Fibroblast of lung (primary cell): ENCODE results near the gene ARMC2. TPM values are rescaled to one million over a fixed set of nuclear protein-coding genes. Genes with fewer than 3 reads are reported as not detected.

ENCODE experiments used
- DNase-seq, 2 donors: peaks; one replicate each; pipeline versions ENCODE4 v3.0.0 to v3.0.0-alpha.2; 2010; ENCODE audit warnings: low read depth in 2 of 2
- H2AFZ ChIP-seq: 2 replicates; pipeline ENCODE4 v1.5.1; 2012; ENCODE audit warnings: low read length, control low read depth, inconsistent platforms
- H3K27ac ChIP-seq: 2 replicates; pipeline ENCODE4 v1.5.1; 2011; ENCODE audit warnings: low read length, control low read depth; ENCODE audit not compliant: insufficient read depth
- H3K27me3 ChIP-seq: 2 replicates; pipeline ENCODE4 v1.5.1; 2011; ENCODE audit warnings: mild to moderate bottlenecking, low read length; ENCODE audit not compliant: control insufficient read depth, insufficient read depth
- H3K36me3 ChIP-seq: 2 replicates; pipeline ENCODE4 v1.5.1; 2011; ENCODE audit warnings: low read length; ENCODE audit not compliant: control insufficient read depth, insufficient read depth
- H3K4me1 ChIP-seq: 2 replicates; pipeline ENCODE4 v1.5.1; 2011; ENCODE audit warnings: low read length; ENCODE audit not compliant: control insufficient read depth, insufficient read depth; ENCODE audit errors: extremely low read depth
- H3K4me2 ChIP-seq: 2 replicates; pipeline ENCODE4 v1.5.1; 2011; ENCODE audit warnings: low read length, control low read depth; ENCODE audit not compliant: insufficient read depth; ENCODE audit errors: extremely low read depth
- H3K4me3 ChIP-seq, 4 experiments: fragments of 200-600 bp in 1 of 4; sonication (generic) in 1 of 4; replicated peaks in 1 of 4; 2 replicates each; pipeline ENCODE4 v1.5.1; 2011 to 2016; ENCODE audit warnings: low read length in 4 of 4, low read depth in 3 of 4, mild to moderate bottlenecking in 3 of 4, control low read depth in 2 of 4, inconsistent platforms in 1 of 4, mixed read lengths in 1 of 4; ENCODE audit not compliant: insufficient read depth in 1 of 4; ENCODE audit errors: control extremely low read depth in 1 of 4
- H3K79me2 ChIP-seq: 2 replicates; pipeline ENCODE4 v1.5.1; 2012; ENCODE audit warnings: mild to moderate bottlenecking, low read length, inconsistent platforms; ENCODE audit not compliant: control insufficient read depth, insufficient read depth
- H3K9ac ChIP-seq: 2 replicates; pipeline ENCODE4 v1.5.1; 2011; ENCODE audit warnings: mild to moderate bottlenecking, low read length, control low read depth; ENCODE audit not compliant: insufficient read depth
- H3K9me3 ChIP-seq: 2 replicates; pipeline ENCODE4 v1.5.1; 2012; ENCODE audit warnings: low read depth, low read length; ENCODE audit not compliant: control insufficient read depth, insufficient read depth
- H4K20me1 ChIP-seq: 2 replicates; pipeline ENCODE4 v1.5.1; 2011; ENCODE audit warnings: low read length; ENCODE audit not compliant: control insufficient read depth, insufficient read depth; ENCODE audit errors: extremely low read depth
- CTCF ChIP-seq, 2 donors: IDR thresholded peaks in 1 of 2; conservative IDR thresholded peaks in 1 of 2; 1 replicate in 1 of 2; 2 replicates in 1 of 2; pipeline ENCODE4 v1.5.1; 2011 to 2012; ENCODE audit warnings: low read length in 2 of 2, control low read depth in 1 of 2, inconsistent platforms in 1 of 2, low read depth in 1 of 2, mild to moderate bottlenecking in 1 of 2
- EZH2 ChIP-seq: IDR thresholded peaks from 2 replicates; pipeline ENCODE4 v1.5.1; 2012; ENCODE audit warnings: low read length, control low read depth, mild to moderate bottlenecking; ENCODE audit errors: missing control alignments
- polyA plus RNA-seq, 2 donors: library from polyadenylated mRNA; depleted of rRNA in 1 of 2; stranded (reverse) in 1 of 2; unstranded in 1 of 2; fragments of >200 nt; gene quantifications; 2 replicates each; pipeline ENCODE4 v1.2.1, GENCODE V29; 2011 to 2012; ENCODE audit warnings: missing spikeins in 1 of 2
- total RNA-seq: library from RNA; depleted of rRNA; stranded (reverse); fragments of >200 nt; gene quantifications from 2 replicates; pipeline ENCODE4 v1.2.1, GENCODE V29; 2014

Gene ARMC2
- total and polyA plus RNA-seq, 2 donors (not counting 1 experiment from before 2014, with no cell fraction given), result 4.0 to 6.2 TPM

- no peak overlapping the region for H3K9ac ChIP-seq
- TF ChIP-seq EZH2, result no peak
- TF ChIP-seq CTCF (conservative IDR thresholded peaks at IDR 0.05 in 1 of 2, IDR thresholded peaks at IDR 0.05 in 1 of 2; ENCODE audit: low read depth in 1 of 2, low read length in 2 of 2), result no peak
- no peak overlapping the region for H3K27ac ChIP-seq
- H2AFZ ChIP-seq, result no peak overlapping the region
- no peaks in the 10 kb centered on the region for H3K79me2 ChIP-seq
- DNase-seq, result no peak
- no peaks in the 10 kb centered on the region for H3K4me1 ChIP-seq
- no peak overlapping the region for H3K4me3 ChIP-seq
- H3K4me2 ChIP-seq, result no peak overlapping the region
- H3K36me3 ChIP-seq, result no peaks in the 10 kb centered on the region
- no peaks in the 10 kb centered on the region for H3K27me3 ChIP-seq
- no peaks in the 10 kb centered on the region for H4K20me1 ChIP-seq
- H3K9me3 ChIP-seq, result no peaks in the 10 kb centered on the region
Measured at GRCh38 chr6:108883172-108883571, 35.0 kb downstream of the ARMC2 start.

- Histone ChIP-seq H3K4me3 (no peak overlapping the region), H3K4me1 (no peaks in the 10 kb centered on the region), H3K79me2 (no peaks in the 10 kb centered on the region), H4K20me1 (no peaks in the 10 kb centered on the region), H3K9ac (no peak overlapping the region), H3K27ac (no peak overlapping the region), H2AFZ (no peak overlapping the region), H3K4me2 (no peak overlapping the region), H3K36me3 (no peaks in the 10 kb centered on the region), H3K27me3 (no peaks in the 10 kb centered on the region), H3K9me3 (no peaks in the 10 kb centered on the region)
- no peak for DNase-seq
- no peak for TF ChIP-seq EZH2
- no peak for TF ChIP-seq CTCF (conservative IDR thresholded peaks at IDR 0.05 in 1 of 2, IDR thresholded peaks at IDR 0.05 in 1 of 2; ENCODE audit: low read depth in 1 of 2, low read length in 2 of 2)
Measured at GRCh38 chr6:108884211-108885059, 36.2 kb downstream of the ARMC2 start.

- Histone ChIP-seq H3K4me1 (no peaks in the 10 kb centered on the region), H3K27me3 (no peaks in the 10 kb centered on the region), H3K4me3 (no peak overlapping the region), H2AFZ (no peak overlapping the region), H3K9ac (no peak overlapping the region), H3K9me3 (no peaks in the 10 kb centered on the region), H3K4me2 (no peak overlapping the region), H4K20me1 (no peaks in the 10 kb centered on the region), H3K79me2 (no peaks in the 10 kb centered on the region), H3K36me3 (no peaks in the 10 kb centered on the region), H3K27ac (no peak overlapping the region)
- no peak for TF ChIP-seq EZH2
- TF ChIP-seq CTCF (conservative IDR thresholded peaks at IDR 0.05 in 1 of 2, IDR thresholded peaks at IDR 0.05 in 1 of 2; ENCODE audit: low read depth in 1 of 2, low read length in 2 of 2), result no peak
- DNase-seq, result no peak
Measured at GRCh38 chr6:108888052-108888451, 39.8 kb downstream of the ARMC2 start.
